Activated gamma-delta T cell (primary cell): Measurements from ENCODE around the gene ASAP2.

ENCODE experiments used
- DNase-seq: peaks from one replicate; lab custom pipeline; 2025; lab: John Stamatoyannopoulos, UW

Gene ASAP2

GRCh38 chr2:9297156-9297555 is 90.5 kb downstream of the ASAP2 start:
- no peak for DNase-seq

- no peak for DNase-seq
Measured at GRCh38 chr2:9297807-9298206, 91.2 kb downstream of the ASAP2 start.

DNA sequence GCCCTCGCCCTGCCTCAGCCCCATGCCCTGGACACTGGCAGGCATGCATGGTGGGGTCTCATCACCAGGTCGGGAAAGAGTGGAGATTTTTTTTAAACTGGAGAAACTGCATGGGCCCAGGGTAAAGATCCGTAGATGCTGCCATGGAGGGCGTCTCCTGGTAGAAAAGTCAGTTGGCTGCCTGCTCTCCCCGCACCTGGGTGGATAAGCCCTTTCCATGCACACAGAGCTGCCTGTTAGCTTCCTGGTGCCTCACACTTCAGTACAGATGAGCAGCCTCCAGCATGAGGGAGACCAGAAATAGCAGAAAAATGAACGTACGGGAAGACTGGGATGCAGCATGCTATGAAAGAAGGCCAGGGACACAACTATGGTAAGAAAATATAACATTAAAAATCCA is 92.0 kb downstream of the ASAP2 start:
- no peak for DNase-seq

DNA sequence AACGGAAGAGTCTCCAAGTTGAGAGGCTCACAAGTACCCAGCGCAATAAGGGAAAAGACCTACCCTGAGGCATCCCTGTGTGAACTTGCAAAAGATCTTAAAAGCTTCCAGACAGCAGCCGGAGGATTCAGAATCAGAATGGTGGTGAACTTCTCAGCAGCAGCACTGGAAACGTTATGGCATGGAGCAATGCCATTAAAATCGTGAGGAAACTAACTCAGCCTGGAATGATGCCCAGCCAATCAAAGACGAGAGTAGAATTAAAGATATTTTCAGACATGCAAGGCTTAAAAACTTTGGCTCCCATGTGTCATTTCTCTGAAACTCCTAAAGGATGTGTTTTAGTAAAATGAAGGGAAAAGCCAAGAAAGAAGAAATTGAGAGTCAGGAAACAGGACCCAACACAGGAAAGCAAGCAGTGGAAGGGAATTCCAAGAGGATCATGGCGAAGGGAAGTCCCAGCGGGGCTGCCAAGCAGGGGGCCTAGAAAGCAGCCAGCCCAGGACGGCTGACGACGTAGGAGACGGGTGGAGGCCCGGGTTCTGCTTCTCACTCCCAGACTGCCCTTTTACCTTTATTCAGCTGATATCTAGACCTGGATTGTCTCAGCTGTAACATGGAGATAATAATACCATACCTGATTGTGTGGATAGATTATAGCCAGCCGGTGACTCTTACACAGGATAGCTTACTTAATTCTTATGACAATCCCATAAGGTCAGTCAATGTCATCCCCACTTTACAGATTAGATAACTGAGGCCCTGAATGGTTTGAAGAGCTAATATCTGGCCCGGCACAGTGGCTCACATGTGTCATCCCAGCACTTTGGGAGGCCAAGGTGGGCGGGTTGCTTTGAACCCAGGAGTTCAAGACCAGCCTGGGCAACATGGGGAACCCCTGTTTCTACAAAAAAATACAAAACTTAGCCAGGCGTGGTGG is 92.8 kb downstream of the ASAP2 start:
- DNase-seq, result no peak

GRCh38 chr2:9300214-9300613 is 93.6 kb downstream of the ASAP2 start:
- no peak for DNase-seq

GRCh38 chr2:9300829-9301453 is 94.3 kb downstream of the ASAP2 start:
- no peak for DNase-seq

GRCh38 chr2:9302755-9303154 is 96.1 kb downstream of the ASAP2 start:
- no peak for DNase-seq

DNA sequence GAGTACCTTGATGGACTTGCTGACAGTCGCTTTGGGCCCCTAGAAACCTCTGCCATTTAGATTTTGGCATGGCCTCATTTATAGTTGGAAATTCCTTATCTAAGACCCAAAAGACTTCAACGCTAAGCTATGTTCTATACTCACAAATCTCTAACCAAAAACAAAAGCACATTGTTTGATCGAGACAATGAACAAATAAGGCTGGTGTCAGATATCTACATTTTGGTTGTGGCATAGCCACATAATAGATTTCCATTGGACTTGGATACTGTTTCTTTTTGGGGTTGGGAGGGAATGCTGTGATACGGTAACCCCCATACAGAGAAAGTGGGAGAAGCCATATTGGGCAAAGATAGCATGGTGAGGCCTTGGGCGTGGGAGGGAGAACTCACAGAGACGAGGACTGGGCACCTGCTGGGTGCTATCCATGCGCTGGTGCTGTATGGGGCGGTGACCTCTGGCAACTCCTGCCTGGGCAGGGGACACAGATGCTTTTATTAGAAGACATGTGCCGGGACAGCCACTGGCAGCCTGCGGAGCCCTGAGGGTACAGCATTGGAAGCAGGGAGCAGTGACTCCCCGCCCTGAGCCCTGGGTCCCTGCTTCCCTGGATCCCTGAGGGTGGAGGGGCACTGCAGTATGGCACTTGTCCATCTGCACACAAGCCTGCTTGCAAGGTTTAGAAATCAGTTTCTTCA is 97.1 kb downstream of the ASAP2 start:
- DNase-seq, result no peak

DNA sequence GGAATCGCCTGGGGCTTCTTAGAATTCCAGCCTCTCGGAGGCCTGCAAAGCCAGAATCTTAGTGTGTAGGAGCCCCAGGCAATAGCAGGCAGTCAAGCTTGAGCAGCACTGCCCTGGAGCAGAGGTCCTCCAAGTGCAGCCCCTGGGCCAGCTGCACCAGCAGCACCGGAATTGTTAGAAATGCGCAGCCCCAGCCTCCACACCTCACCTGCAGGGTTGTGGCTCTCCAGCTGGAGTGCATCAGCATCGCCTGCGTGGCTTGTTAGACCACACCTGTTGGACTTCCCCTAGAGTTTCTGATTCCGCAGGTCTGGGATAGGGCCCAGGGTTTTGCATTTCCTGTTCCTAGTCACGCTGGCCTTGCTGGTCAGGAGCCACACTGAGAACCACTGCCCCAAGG is 100.3 kb downstream of the ASAP2 start:
- DNase-seq, result no peak

DNA sequence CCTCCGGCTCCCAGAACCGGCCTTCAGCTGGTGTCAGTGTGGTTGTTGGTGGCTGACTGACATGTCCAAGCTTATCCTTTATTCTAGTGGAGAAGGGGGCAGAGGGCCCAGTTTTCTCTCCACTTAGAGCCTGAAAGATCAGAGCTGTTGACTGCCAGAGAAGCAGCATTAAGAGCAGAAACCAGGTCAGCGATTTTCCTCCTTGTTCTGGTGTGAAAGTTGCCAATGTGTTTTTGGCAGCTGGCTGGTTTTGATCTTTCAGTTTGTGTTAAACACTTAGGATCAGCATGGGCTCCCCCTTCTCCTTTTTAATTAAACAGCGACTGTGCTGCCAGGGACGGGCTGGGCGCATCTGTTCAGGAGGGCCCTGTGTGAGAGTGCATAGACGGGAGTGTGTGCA is 100.9 kb downstream of the ASAP2 start:
- DNase-seq, result no peak

- no peak for DNase-seq
Measured at GRCh38 chr2:9308186-9308955, 101.8 kb downstream of the ASAP2 start.

GRCh38 chr2:9309147-9309546 is 102.5 kb downstream of the ASAP2 start:
- no peak for DNase-seq

DNA sequence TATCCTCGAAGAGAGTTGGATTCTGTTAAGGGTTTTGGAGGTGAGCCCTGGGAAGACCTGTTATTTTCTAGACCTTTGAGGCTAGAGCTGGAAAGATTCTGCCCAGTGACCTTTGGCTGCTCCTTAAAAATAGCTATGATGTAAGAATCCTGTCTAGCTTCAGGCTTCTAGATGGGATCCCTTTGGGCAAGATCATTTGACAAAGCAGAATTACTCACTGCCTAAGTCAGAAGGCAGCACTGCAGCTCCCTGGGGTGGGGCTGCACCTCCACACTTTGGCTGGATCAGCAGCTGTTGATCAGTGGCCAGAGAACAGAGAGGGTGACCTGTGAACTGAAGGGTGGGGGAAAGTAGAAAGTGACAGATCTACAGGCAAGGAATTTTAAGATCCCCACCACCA is 103.8 kb downstream of the ASAP2 start:
- DNase-seq, result no peak

DNA sequence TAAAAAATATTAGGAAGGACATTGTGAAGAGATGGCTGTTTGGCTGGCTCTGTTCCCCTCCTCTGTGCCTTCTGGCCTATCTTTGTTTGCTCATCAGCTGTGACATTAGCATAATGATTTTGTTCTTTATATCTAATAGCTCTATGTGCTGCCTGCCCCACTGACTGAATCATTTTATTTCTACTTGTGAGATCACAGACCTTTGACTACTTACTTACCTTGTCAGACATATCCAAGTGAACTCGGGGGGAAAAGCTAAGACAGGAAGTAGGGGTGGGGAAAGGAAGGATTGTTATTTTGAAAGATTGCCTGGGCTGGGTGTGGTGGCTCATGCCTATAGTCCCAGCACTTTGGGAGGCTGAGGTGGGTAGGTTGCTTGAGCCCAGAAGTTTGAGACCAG is 104.2 kb downstream of the ASAP2 start:
- DNase-seq, result no peak

DNA sequence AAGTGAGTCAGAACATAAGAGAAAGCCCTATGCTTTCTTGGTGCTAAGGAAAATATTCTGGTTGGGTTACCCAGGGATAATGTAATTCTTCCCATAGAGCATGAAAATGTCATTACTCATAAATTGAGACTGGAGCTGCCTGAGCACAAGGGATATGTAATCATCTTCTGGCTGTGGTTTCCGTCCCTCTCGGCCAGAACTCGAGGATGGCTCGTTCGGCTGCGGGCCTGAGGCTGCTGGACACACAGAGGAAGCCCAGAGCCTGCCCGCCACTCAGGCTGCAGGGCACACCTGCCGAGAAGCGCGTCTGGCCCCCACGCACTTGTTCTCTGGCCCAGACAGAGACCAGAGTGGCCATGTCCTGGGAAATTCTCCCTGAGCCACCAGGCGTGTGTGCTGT is 104.9 kb downstream of the ASAP2 start:
- no peak for DNase-seq

GRCh38 chr2:9312591-9312990 is 106.0 kb downstream of the ASAP2 start:
- no peak for DNase-seq

- no peak for DNase-seq
Measured at GRCh38 chr2:9313443-9313842, 106.8 kb downstream of the ASAP2 start.

DNA sequence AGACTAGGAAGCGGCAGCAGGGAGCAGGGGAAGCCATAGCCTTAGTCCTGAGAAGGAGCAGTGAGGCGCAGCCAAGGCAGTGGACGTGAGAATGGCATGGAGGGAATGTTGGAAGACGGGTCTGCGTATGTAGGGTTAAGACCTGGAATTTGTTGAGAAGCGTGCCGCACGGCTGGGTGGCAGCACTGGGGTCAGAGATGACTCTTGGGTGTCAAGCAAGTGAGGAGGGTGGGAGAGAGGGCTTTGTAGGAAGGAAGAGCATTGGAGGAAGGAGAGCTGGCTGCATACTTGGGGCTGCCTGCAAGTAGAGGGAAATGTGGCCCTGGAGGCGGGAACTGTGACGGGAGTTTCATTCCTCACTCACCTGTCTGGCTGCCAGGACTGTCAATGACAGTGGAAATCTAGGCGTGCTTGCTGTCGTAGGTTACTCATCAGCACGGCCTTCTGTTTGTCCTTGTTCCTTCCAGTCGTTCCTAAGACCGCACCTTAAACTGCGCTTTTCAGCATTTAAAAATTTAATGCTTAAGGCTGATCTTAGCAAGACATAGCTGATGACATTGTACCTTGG is 108.8 kb downstream of the ASAP2 start:
- no peak for DNase-seq

DNA sequence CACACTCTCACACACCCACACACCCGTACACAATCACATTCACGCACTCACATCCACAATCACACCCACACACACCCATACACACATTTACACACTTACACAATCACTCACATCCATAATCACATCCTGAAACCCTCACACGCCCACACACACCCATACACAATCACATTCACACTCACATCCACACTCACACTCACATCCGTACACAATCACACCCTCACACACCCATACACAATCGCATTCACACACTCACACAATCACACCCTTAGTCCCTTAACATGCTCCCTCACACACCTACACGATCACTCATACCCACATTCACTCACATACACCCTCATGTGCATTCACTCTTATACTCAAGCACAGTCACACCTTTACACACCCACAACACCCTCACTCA is 110.9 kb downstream of the ASAP2 start:
- DNase-seq, result no peak

- DNase-seq, result no peak
Measured at GRCh38 chr2:9318461-9319337, 112.1 kb downstream of the ASAP2 start.

DNA sequence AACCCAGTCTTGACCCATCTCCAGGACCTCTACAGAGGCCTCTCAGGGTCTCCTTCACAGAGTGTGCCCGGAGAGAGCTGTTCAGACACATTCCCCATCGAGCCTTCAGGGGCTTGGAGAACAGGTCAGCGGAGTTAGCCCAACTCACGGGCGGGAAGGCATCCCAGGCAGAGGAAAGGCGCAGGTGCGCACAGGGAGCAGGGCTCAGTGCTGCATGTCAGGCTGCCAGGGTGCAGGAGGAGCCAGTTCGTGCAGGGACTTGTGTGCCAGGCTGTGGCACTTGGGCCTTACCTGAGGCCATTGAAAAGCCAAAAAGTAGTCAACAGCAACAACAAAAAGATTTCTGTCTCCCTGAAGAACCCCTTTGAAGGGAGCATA is 112.7 kb downstream of the ASAP2 start:
- DNase-seq, result no peak
